ENCODE results near the gene AKAP6. TPM values are rescaled to one million over a fixed set of nuclear protein-coding genes. Genes with fewer than 3 reads are reported as not detected.

Gene AKAP6
- total RNA-seq, 1 experiment from 2014 or later = 1.1 TPM

- Histone ChIP-seq H2AFZ (ENCODE audit: low read length) (no peak overlapping the region), H3K9ac (ENCODE audit: extremely low read depth, insufficient read length, low read length) (no peak overlapping the region), H3K27me3 (ENCODE audit: insufficient read depth, low read length) (no peaks in the 10 kb centered on the region), H3K23me2 (ENCODE audit: insufficient read length, low read depth, low read length, poor library complexity, severe bottlenecking) (no peaks in the 10 kb centered on the region), H3K4me1 (ENCODE audit: insufficient read depth, low read length) (no peaks in the 10 kb centered on the region), H3T11ph (ENCODE audit: low read length) (no peak overlapping the region), H3K9me3 (ENCODE audit: control insufficient read depth, low read depth, low read length) (no peaks in the 10 kb centered on the region), H3K23ac (ENCODE audit: insufficient read length, low read depth, low read length) (no peak overlapping the region), H3K56ac (ENCODE audit: insufficient read length, low read depth, low read length) (no peak overlapping the region), H2BK20ac (ENCODE audit: low read depth, low read length, poor library complexity, severe bottlenecking) (no peak overlapping the region), H4K8ac (replicated peaks; ENCODE audit: insufficient read length, low read depth, low read length) (no peak overlapping the region), H4K20me1 (ENCODE audit: control insufficient read depth, insufficient read depth, insufficient read length) (no peaks in the 10 kb centered on the region), H3K79me2 (ENCODE audit: insufficient read depth, low read length) (no peaks in the 10 kb centered on the region), H2AK5ac (ENCODE audit: insufficient read length, low read length) (no peak overlapping the region), H3K4me2 (ENCODE audit: insufficient read depth, insufficient read length, low read length) (no peak overlapping the region), H4K91ac (ENCODE audit: insufficient read length, low read depth, low read length) (no peak overlapping the region), H3K18ac (ENCODE audit: insufficient read length, low read depth, low read length) (no peak overlapping the region), H4K5ac (ENCODE audit: insufficient read length, low read depth, low read length) (no peak overlapping the region), H3K14ac (ENCODE audit: insufficient read depth, low read length) (no peak overlapping the region), H2BK12ac (ENCODE audit: insufficient read length, low read depth, low read length) (no peak overlapping the region), H3K4ac (ENCODE audit: low read depth, low read length) (no peak overlapping the region), H2BK5ac (ENCODE audit: insufficient read length, low read length) (no peak overlapping the region), H3K79me1 (ENCODE audit: insufficient read depth, low read depth, low read length, poor library complexity, severe bottlenecking) (no peaks in the 10 kb centered on the region), H3K27ac (ENCODE audit: insufficient read length, low read depth, low read length) (no peak overlapping the region), H2BK15ac (ENCODE audit: low read depth, low read length) (no peak overlapping the region), H2BK120ac (ENCODE audit: low read depth, low read length, poor library complexity, severe bottlenecking) (no peak overlapping the region)
- DNase-seq = no peak
- H3K4me1 Mint-ChIP-seq = no peaks in the 10 kb centered on the region
- no peak overlapping the region for H3K4me3 Mint-ChIP-seq
- peaks cover 7 to 18% of the 10 kb centered on the region in 2 experiments for H3K9me3 Mint-ChIP-seq
- H3K27ac Mint-ChIP-seq = no peak overlapping the region
- TF ChIP-seq, protein P1, sequence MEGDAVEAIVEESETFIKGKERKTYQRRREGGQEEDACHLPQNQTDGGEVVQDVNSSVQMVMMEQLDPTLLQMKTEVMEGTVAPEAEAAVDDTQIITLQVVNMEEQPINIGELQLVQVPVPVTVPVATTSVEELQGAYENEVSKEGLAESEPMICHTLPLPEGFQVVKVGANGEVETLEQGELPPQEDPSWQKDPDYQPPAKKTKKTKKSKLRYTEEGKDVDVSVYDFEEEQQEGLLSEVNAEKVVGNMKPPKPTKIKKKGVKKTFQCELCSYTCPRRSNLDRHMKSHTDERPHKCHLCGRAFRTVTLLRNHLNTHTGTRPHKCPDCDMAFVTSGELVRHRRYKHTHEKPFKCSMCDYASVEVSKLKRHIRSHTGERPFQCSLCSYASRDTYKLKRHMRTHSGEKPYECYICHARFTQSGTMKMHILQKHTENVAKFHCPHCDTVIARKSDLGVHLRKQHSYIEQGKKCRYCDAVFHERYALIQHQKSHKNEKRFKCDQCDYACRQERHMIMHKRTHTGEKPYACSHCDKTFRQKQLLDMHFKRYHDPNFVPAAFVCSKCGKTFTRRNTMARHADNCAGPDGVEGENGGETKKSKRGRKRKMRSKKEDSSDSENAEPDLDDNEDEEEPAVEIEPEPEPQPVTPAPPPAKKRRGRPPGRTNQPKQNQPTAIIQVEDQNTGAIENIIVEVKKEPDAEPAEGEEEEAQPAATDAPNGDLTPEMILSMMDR (conservative IDR thresholded peaks at IDR 0.05) = no peak
- H3K36me3 Mint-ChIP-seq (ENCODE audit: insufficient read depth in 1 of 3, low read depth in 3 of 3) = peaks cover 0 to 10% (median 0%) of the 10 kb centered on the region in 3 experiments; a peak in 4 of 7 replicates
- WGBS (ENCODE audit: extremely low coverage, insufficient read length, low lambda C conversion rate) = no CpG with 5 or more reads among the region's 1 CpG
- no peaks in the 10 kb centered on the region for H3K27me3 Mint-ChIP-seq (ENCODE audit: low read depth)
These were observed 427.1 kb downstream of the AKAP6 start for GRCh38 chr14:32756173-32756572.

All from H9 (cell line).